Endothelial cell of umbilical vein (primary cell): ENCODE measurements around the gene JSRP1. TPM values are rescaled to one million over a fixed set of nuclear protein-coding genes. Genes with fewer than 3 reads are reported as not detected.

ENCODE experiments used
- BruUV-seq: library from RNA; stranded (reverse); fragments of 400-500 nt; replicated peaks from 2 replicates; lab custom pipeline; 2021; lab: Mats Ljungman, UMichigan
- CTCF ChIA-PET: fragments of 300-600, 350-600 bp; sonication (Branson Sonifier 250); formaldehyde crosslinking; loops from one replicate; lab custom pipeline; 2021; ENCODE audit warnings: antibody characterized with exemption, inconsistent platforms; lab: Charles Lee
- POLR2A ChIA-PET: fragments of 300-600, 350-600 bp; sonication (Branson Sonifier 250); formaldehyde crosslinking; loops from one replicate; lab custom pipeline; 2021; ENCODE audit warnings: antibody characterized with exemption, inconsistent platforms; lab: Charles Lee
- DNase-seq: peaks from one replicate; pipeline ENCODE4 v3.0.0-alpha.2; 2011; ENCODE audit warnings: low read depth, low spot score
- FAIRE-seq: peaks from 2 replicates; lab custom pipeline; 2011; peaks lifted over from hg19 to GRCh38; lab: Jason Lieb, UNC
- H2AFZ ChIP-seq: 2 replicates; pipeline ENCODE4 v1.6.0; 2012; ENCODE audit warnings: low read depth, low read length, control low read depth, inconsistent platforms
- H3K27ac ChIP-seq: 2 replicates; pipeline ENCODE4 v1.5.1; 2011; ENCODE audit warnings: low read depth, mild to moderate bottlenecking, control low read depth, low read length, moderate library complexity; ENCODE audit not compliant: insufficient read depth
- H3K27me3 ChIP-seq, 2 experiments: 2 replicates each; pipeline versions ENCODE4 v1.6.0 to v1.6.1; 2011; ENCODE audit warnings: low read length in 2 of 2, mixed read lengths in 1 of 2; ENCODE audit not compliant: control insufficient read depth in 2 of 2, insufficient read depth in 2 of 2
- H3K36me3 ChIP-seq, 2 experiments: 2 replicates in 1 of 2; 3 replicates in 1 of 2; pipeline ENCODE4 v1.5.1; 2011; ENCODE audit warnings: low read length in 2 of 2, mild to moderate bottlenecking in 1 of 2, moderate library complexity in 1 of 2; ENCODE audit not compliant: control insufficient read depth in 2 of 2, insufficient read depth in 2 of 2; ENCODE audit errors: extremely low read depth in 1 of 2
- H3K4me1 ChIP-seq: 3 replicates; pipeline ENCODE4 v1.5.1; 2011; ENCODE audit warnings: mild to moderate bottlenecking, low read length; ENCODE audit not compliant: control insufficient read depth, insufficient read depth; ENCODE audit errors: extremely low read depth
- H3K4me2 ChIP-seq: 2 replicates; pipeline ENCODE4 v1.6.1; 2011; ENCODE audit warnings: low read length, control low read depth, mixed read lengths; ENCODE audit not compliant: insufficient read depth
- H3K4me3 ChIP-seq, 3 experiments: fragments of 200-600 bp in 1 of 3; sonication (generic), shearing (Covaris generic) in 1 of 3; replicated peaks in 1 of 3; 2 replicates each; pipeline ENCODE4 v1.5.1; 2011 to 2016; ENCODE audit warnings: control low read depth in 3 of 3, low read length in 3 of 3, mild to moderate bottlenecking in 2 of 3, inconsistent platforms in 1 of 3, low read depth in 1 of 3, moderate library complexity in 1 of 3; ENCODE audit not compliant: insufficient read depth in 1 of 3
- H3K79me2 ChIP-seq: 2 replicates; pipeline ENCODE4 v1.6.0; 2012; ENCODE audit warnings: low read length, inconsistent platforms; ENCODE audit not compliant: control insufficient read depth, insufficient read depth
- H3K9ac ChIP-seq: replicated peaks from 2 replicates; pipeline ENCODE3; 2011; ENCODE audit warnings: low read length, control low read depth; ENCODE audit not compliant: insufficient read depth; ENCODE audit errors: extremely low read depth
- H3K9me1 ChIP-seq: replicated peaks from 3 replicates; pipeline ENCODE4 v1.6.0; 2011; ENCODE audit warnings: mild to moderate bottlenecking, low read length; ENCODE audit not compliant: control insufficient read depth, insufficient read depth; ENCODE audit errors: extremely low read depth
- H3K9me3 ChIP-seq: replicated peaks from 2 replicates; pipeline ENCODE4 v1.5.1; 2012; ENCODE audit warnings: low read length, inconsistent platforms; ENCODE audit not compliant: control insufficient read depth, insufficient read depth
- H4K20me1 ChIP-seq: replicated peaks from 2 replicates; pipeline ENCODE3; 2011; ENCODE audit warnings: mild to moderate bottlenecking, low read length; ENCODE audit not compliant: control insufficient read depth, insufficient read depth; ENCODE audit errors: extremely low read depth
- CTCF ChIP-seq, 2 donors: IDR thresholded peaks; 1 replicate in 1 of 2; 2 replicates in 1 of 2; pipeline ENCODE4 v1.5.1; 2011; ENCODE audit warnings: low read length in 2 of 2, mild to moderate bottlenecking in 2 of 2, moderate library complexity in 2 of 2, control low read depth in 1 of 2, inconsistent platforms in 1 of 2, low read depth in 1 of 2; ENCODE audit not compliant: insufficient read depth in 1 of 2; ENCODE audit errors: extremely low read depth in 1 of 2
- EZH2 ChIP-seq: IDR thresholded peaks from 2 replicates; pipeline ENCODE4 v1.6.1; 2012; ENCODE audit warnings: borderline replicate concordance, low read depth, mild to moderate bottlenecking, moderate library complexity, low read length, inconsistent platforms; ENCODE audit not compliant: severe bottlenecking
- FOS ChIP-seq: IDR thresholded peaks from 2 replicates; pipeline ENCODE4 v1.6.1; 2011; ENCODE audit warnings: mild to moderate bottlenecking, low read length, moderate library complexity, borderline replicate concordance; ENCODE audit not compliant: insufficient read depth
- GATA2 ChIP-seq: IDR thresholded peaks from 2 replicates; pipeline ENCODE4 v1.7.0; 2011; ENCODE audit warnings: low read depth, mild to moderate bottlenecking, moderate library complexity, mixed read lengths, low read length; ENCODE audit not compliant: insufficient read length, insufficient read depth
- JUN ChIP-seq: IDR thresholded peaks from 2 replicates; pipeline ENCODE4 v1.6.1; 2011; ENCODE audit warnings: borderline replicate concordance, low read depth; ENCODE audit not compliant: insufficient read length, insufficient read depth
- MYC ChIP-seq: IDR thresholded peaks from one replicate; pipeline ENCODE4 v1.6.1; 2011; ENCODE audit warnings: mild to moderate bottlenecking, low read depth, low read length
- POLR2A ChIP-seq: IDR thresholded peaks from 2 replicates; pipeline ENCODE4 v1.6.1; 2012; ENCODE audit warnings: low read depth, mild to moderate bottlenecking, control low read depth, low read length
- POLR2AphosphoS5 ChIP-seq: IDR thresholded peaks from 2 replicates; pipeline ENCODE4 v1.6.1; 2012; ENCODE audit warnings: low read depth, mild to moderate bottlenecking, control low read depth, low read length, moderate library complexity; ENCODE audit not compliant: insufficient read depth
- dilution Hi-C: fragments of 300-500 bp; cut with MboI; formaldehyde crosslinking; loops from one replicate; pipeline ENCODE4 v1.15.0; 2019; ENCODE audit warnings: low sequenced_read_pairs; ENCODE audit not compliant: extremely low pct_ligation_motif_present
- intact Hi-C: fragments of 100-400 bp; cut with micrococcal nuclease; formaldehyde crosslinking; loops from one replicate; pipeline ENCODE4 v1.10.0; 2022
- polyA plus RNA-seq, 4 experiments: library from polyadenylated mRNA; depleted of rRNA in 3 of 4; stranded (reverse) in 3 of 4; unstranded in 1 of 4; fragments of >200 nt; gene quantifications; 2 replicates each; pipeline versions ENCODE4 v1.2.1 to v1.2.3, GENCODE V29; 2011 to 2012; ENCODE audit warnings: missing spikeins in 1 of 4
- total RNA-seq: library from RNA; stranded (reverse); gene quantifications from 2 replicates; pipeline ENCODE4 v1.2.3, GENCODE V29; 2021
- TF ChIP-seq, protein P1 (sequence below): IDR thresholded peaks from 2 replicates; pipeline ENCODE4 v1.6.1; 2011; ENCODE audit not compliant: insufficient read depth, insufficient read length

The JSRP1 gene
- total and polyA plus RNA-seq, 2 donors (not counting 3 experiments of a cell fraction or from before 2014, with no cell fraction given), result not detected

GRCh38 chr19:2227415-2228156 is 28.6 kb downstream of the JSRP1 start:
- intact Hi-C loops, result no loop called here
- H3K4me3 ChIP-seq, result no peak overlapping the region
- H3K4me2 ChIP-seq, result no peak overlapping the region
- no peak for DNase-seq
- no peaks in the 10 kb centered on the region for H4K20me1 ChIP-seq
- no peak overlapping the region for H3K9ac ChIP-seq
- dilution Hi-C loops, result no loop called here
- no peaks in the 10 kb centered on the region for H3K27me3 ChIP-seq
- no peaks in the 10 kb centered on the region for H3K4me1 ChIP-seq
- FAIRE-seq, result no peak
- ChIA-PET POLR2A (no interaction called here), CTCF (no interaction called here)
- TF ChIP-seq FOS (no peak), CTCF (IDR thresholded peaks at IDR 0.05; ENCODE audit: extremely low read depth in 1 of 2, insufficient read depth in 1 of 2, low read depth in 1 of 2, low read length in 2 of 2) (no peak), EZH2 (no peak), JUN (no peak), GATA2 (no peak), POLR2A (no peak), MYC (no peak), POLR2AphosphoS5 (no peak)
- TF ChIP-seq, protein P1, sequence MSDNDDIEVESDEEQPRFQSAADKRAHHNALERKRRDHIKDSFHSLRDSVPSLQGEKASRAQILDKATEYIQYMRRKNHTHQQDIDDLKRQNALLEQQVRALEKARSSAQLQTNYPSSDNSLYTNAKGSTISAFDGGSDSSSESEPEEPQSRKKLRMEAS, result no peak
- no peak overlapping the region for H3K27ac ChIP-seq
- H3K79me2 ChIP-seq, result no peaks in the 10 kb centered on the region
- peaks cover 2 to 29% of the 10 kb centered on the region in 2 experiments for H3K36me3 ChIP-seq
- H3K9me3 ChIP-seq, result no peaks in the 10 kb centered on the region
- no TSS peak for BruUV-seq
- H2AFZ ChIP-seq, result no peak overlapping the region
- no peaks in the 10 kb centered on the region for H3K9me1 ChIP-seq
